Amniotic epithelial cell (primary cell): Measurements from ENCODE around the gene GRID1.

ENCODE experiments used
- DNase-seq: peaks from one replicate; pipeline ENCODE4 v3.0.0-alpha.2; 2010; ENCODE audit warnings: low read depth

GRID1 gene

DNA sequence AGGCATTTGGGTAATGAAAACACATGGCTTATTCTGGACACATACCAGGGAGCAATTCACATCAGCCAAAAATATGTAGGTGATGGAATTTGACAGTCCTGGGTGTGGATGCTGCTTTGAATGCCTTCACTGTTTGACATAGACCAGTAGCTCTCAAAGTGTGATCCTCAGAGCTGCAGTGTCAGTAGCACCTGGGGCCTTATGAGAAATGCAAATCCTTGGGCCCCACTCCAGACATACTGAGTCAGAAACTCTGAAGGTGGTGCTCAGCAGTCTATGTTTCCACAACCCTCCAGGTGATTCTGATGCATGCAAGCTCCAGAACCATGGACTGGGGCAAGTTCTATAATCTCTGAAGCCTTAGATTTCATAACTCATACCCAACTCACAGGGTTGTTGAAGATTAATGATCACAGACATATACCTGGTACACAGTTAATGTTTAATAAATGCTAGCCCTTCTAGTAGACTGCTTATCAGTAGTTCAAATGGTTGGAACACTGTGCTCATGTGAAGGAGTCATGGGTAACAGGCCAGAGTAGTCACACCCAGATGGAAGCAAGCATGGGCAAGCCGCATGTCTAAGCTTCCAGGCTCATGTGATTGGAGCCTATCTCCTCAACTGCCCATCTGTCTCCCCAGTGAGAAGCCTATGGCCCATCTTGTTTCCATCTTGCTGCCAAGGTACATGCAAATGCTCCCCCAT, 715.7 kb downstream of the GRID1 start:
- no peak for DNase-seq

DNA sequence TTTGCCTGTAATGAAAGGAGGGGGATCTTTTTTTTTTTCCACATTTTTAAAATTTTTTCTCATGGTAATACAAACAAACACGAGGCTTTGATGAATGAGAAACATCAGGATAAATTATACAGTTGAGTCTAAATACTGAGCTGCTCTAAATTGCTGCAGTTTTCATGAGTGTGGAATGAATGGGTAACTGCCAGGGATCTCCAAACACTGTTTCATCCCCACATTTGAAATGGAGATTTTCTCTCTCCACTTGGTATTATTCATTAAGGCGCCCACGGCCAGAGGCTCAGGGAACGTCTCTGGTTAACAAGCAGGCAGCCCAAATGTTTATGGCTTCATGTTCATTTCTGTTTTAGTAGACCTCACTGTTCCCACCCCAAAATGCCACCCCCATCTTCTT, 717.1 kb downstream of the GRID1 start:
- no peak for DNase-seq

DNA sequence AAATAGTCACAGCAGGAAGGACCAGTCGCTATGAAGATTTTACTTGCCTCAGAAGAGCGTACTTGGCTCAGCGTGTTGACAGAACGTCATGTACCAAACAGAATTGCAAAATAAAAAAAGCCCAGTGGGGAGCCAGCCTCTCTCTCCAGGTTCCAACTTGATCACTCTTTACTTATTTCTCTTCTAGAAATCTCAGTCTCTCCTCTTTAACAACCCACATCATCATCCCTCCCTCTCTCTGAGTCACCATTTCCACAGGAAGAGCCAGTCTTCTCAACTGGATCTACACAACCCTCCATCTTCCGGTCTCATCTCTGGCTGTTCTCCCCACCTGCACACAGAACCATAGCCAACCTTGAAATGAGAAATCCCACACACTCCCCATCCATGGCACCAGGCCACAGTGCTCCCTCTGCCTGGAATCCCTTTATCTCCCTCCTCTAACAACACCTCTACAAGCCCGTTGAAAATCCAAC, 718.3 kb downstream of the GRID1 start:
- no peak for DNase-seq

DNA sequence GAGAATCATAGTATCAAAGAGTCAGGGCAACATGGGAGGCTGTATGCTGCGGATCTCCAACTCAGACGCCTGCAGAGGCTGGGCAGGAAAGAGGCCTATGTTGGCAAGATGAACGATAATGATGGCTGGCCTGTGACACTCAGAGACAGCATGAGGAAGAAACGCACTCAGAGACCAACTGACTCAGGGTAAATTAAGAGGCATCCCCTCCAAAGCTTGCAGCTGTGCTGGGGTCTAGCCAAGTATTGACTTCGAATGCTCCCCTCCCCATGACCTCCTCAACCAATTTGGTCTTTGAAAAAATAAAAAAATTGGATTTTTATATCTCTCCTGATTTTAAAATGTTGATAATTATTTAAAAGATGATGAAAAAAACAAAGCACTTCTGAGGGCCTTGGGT, 718.9 kb downstream of the GRID1 start:
- DNase-seq = no peak

GRCh38 chr10:85645926-85646711, 720.5 kb downstream of the GRID1 start:
- no peak for DNase-seq

- DNase-seq = no peak
These were observed 721.5 kb downstream of the GRID1 start for GRCh38 chr10:85645053-85645452.

DNA sequence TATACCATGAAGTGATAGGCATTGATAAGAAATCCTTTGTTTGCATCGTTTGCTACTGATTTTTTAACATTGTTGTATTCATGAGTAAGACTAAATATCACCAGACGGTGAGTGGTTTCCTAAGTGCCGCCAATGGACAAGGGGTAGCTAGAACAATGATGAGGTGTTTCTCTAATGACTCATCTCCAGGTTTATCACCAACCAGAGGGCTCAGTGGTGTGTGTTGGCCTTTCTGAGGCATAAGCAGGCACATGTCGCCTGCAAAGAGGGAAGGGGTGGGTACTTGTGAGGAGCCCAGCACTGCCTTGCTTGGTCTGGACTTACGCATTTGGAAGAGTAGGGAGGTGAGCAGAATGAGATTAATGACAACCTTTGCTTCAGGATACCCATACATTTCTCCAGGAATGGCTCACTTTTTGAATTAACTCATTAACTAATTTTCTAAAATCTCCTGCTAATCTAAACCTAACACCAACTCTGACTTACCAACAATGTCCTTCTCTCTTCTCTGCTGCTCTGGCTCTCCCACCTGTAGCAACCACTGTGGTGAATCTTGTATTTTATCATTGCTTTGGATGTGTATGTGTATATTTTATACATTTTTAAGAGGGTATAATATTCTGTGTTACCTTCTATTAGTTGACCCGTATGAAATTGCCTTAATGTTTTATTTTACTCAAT, 722.6 kb downstream of the GRID1 start:
- DNase-seq = no peak

- DNase-seq = no peak
These were observed 723.3 kb downstream of the GRID1 start for GRCh38 chr10:85643171-85643844.

DNA sequence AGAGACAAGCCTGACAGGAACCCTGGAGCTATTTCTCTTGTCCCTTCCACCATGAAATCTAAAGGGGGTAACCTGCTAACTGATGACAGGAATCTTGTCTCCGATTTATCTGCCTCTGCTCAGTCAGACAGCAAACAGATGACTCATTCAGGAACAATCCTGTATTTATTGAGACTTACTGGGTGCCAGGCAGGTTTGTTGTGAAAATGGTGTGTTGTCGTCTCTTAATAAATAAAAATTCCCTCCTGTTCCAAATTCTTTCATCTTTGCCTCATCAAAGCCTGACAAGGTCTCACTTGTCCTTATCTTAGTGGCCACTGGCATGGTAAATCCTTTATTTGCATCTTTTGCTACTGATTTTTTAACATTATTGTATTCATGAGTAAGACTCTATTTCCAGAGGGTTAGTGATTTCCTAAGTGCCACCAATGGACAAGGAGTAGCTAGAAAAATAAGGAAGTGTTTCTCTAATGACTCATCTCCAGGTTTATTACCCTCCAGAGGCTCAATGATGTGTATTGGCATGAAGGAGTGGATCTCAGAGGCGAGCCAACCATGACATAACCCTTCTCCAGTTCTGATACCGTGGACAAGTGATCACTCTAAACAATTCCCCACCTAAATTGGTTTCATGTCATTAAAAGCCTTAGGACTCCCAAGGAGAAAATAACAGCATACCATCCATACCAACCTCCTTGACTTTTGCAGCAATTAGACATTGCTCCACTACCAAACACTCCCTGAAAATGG, 724.0 kb downstream of the GRID1 start:
- DNase-seq = no peak

DNA sequence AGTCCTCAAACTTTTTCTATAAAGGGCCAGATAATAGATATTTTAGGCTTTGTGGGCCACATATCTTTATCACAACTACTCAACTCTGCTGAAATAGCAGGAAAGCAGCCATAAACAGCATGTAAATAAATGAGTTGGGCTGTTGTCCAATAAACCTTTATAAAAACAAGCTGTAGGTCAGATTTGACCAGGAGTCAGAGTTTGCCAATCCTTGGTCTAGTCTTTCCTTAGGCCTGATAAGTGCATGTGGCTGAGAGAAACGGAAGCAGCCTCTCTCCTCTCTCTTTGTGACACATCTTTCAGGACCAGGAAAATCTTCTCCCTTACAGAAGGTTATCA, 724.5 kb downstream of the GRID1 start:
- no peak for DNase-seq

DNA sequence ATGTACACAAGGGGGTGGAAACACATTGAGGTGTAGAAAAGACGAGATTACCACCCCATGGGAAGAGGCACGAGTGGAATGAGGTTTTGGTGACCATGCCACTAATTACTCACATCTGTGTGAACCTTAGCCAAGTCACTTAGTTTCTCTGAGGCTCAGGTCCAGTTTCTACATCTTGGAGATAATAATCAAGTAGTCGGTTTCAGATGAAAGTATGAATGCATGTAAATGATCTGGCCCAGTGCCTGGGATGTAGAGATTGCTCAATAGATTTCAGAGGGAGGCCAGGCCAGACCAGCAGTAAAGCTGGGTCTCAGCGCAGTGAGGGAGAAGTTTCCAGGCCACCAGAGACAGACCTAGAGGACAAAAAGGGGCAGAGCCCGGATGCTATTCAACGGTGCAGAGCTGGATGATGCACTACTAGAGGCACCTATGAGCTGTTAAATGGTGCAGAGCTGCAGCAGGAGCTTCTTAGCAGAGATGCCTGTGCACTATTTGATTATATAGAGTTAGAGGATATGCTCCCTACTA, 725.1 kb downstream of the GRID1 start:
- DNase-seq = peak; percentile 1

DNA sequence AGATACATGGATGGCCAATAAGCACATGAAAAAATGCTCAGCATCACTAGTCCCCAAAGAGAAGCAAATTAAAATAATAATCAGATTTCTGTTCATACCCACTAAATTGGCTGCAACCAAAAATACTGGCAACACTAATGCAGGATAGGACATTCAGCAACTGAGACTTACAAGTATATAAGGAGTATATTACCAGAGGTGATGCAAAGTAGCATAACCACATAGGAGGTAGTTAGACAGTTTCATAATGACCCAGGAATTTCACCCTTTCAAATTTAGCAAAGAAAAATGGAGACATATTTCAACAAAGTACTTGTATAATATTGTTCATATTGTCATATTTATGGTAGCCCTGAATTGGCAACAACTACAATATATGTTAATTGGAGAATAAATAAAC, 727.8 kb downstream of the GRID1 start:
- DNase-seq = no peak

DNA sequence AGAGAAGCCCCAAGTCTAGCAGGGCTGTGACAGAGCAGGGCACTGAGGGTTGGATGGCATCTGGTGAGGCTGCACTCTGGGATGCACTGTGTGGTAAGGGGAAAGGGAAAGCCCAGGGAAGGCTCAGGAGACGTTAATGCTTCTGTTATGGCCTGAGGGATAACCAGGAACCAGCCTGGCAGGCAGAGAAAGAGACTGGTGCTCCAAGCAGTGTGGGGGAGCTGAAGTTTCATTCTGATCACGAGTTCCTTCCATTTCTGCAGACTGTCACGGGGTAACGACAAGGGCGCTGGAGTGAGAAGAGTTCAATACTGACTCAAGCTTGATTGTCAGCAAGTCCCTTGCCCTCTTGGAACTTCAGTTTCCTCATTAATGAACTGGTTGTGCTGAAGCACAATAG, 730.9 kb downstream of the GRID1 start:
- DNase-seq = no peak

DNA sequence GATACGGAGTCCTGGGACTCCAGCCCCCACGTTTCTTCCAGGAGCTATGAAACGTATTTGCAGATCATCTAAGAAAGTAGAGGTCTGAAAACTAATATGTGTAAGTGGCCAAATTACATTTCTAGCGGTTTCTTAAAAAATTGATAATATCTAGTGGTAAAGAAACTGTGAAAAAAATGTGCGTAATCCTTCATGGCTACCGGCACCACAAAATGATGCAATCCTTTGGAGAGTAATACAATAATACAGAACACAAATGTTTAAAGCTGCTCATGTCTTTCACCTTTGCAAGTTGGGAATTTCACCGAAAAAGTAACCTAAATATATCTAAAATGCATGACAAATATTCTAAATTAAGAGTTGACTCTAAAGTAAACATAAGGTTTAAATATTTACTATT, 742.1 kb downstream of the GRID1 start:
- DNase-seq = no peak

- no peak for DNase-seq
These were observed 742.8 kb downstream of the GRID1 start for GRCh38 chr10:85623758-85624157.

GRCh38 chr10:85623342-85623741, 743.3 kb downstream of the GRID1 start:
- DNase-seq = no peak

GRCh38 chr10:85622425-85622824, 744.2 kb downstream of the GRID1 start:
- DNase-seq = no peak

- DNase-seq = no peak
These were observed 745.0 kb downstream of the GRID1 start for GRCh38 chr10:85621562-85621961.

GRCh38 chr10:85620807-85621206, 745.8 kb downstream of the GRID1 start:
- no peak for DNase-seq

DNA sequence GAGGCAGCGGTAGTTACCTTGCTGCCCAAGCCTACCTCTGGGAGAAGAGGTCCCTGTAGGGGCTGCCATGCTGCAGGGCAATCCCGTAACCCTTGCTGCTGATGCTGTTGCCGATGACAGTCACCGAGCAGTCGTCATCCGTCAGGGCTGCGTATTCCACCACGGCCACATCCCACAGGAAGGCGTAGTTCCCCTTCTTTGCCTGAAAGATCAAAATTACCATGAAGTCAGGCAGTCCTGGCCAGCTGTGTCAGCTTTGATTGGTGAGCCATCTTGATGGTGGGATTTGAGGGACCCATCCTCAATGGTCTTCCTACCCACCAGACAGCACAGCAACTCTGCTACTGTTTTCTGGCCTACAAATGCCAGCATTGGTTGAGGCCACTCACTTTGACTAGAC, 746.8 kb downstream of the GRID1 start:
- no peak for DNase-seq

DNA sequence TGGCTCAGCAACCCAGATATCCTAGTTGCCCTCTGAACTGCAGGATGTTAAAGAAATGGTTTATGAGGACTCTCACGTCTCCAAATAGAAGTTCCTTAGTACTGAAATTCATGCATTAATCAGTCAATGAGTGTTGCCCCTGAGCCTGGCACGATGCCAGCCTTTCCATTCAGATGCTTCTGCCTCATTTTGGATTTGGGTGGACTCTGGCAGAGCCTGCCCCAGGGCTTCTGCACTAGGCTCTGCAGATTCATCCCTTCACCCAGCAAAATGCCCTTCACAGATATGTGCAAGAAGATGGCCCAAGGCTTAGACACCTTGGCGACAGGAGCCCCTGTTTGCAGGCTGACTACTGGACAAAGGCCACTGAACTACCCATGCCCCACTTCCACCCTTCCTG, 747.8 kb downstream of the GRID1 start:
- no peak for DNase-seq
